Frontal cortex (tissue), 4 donors: ENCODE data around the gene DCAF7. TPM values are rescaled to one million over a fixed set of nuclear protein-coding genes. Genes with fewer than 3 reads are reported as not detected.

Experiments used
- DNase-seq, 2 donors: peaks; one replicate each; pipeline ENCODE4 v3.0.0; 2012; ENCODE audit warnings: low spot score in 2 of 2
- FAIRE-seq: peaks from 2 replicates; lab custom pipeline; 2012; peaks lifted over from hg19 to GRCh38; lab: Jason Lieb, UNC
- total RNA-seq: library from RNA; depleted of rRNA; stranded (reverse); fragments of >200 nt; gene quantifications from one replicate; pipeline ENCODE4 v1.2.3, GENCODE V29; 2014
- donor health status: control.
- donor health status: control.
- donor health status: control.

Gene DCAF7
- total RNA-seq = 26.1 TPM

DNA sequence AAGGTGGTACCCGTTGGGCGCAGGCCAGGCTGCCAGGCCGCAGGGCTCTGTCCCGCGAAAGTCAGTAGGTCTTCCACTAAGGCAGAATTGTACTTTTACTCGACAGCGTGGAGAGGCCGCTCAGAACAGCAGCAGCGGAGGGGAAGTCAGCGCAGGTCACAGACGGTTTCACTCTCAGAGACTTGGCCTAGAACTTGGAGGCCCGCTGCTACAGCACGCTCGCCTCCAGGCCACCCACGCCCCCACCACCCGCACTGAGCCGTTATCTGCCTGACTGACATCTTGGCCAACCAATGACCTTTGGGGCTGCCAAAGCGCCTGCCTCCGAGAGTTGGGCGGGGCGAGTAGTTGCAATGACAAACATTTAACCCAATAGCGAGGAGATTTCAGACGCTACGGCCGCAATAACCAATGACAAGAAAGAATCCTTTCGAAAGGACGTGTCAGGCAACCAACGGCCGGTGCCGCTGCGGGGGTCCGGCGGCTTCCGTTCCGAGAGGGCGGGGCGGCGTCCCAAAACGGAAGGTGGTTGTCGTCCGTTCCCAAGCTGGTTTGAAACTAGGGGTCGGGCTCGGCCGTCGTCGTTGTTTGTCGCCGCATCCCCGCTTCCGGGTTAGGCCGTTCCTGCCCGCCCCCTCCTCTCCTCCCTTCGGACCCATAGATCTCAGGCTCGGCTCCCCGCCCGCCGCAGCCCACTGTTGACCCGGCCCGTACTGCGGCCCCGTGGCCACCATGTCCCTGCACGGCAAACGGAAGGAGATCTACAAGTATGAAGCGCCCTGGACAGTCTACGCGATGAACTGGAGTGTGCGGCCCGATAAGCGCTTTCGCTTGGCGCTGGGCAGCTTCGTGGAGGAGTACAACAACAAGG lies at the start of gene DCAF7:
Gene DCAF7, plus strand, starts transcription at position 532 of the 871 bp plus-strand sequence. Its CDS starts 201 bp downstream, at position 733.
- FAIRE-seq (peak; percentile 96), DNase-seq (peak; percentile 96 to 99)

- no peak for FAIRE-seq
- no peak for DNase-seq
Observed at GRCh38 chr17:63500543-63501390, 49.5 kb upstream of the DCAF7 start.

GRCh38 chr17:63503341-63503705 lies 47.0 kb upstream of the DCAF7 start:
- FAIRE-seq (no peak), DNase-seq (no peak)

GRCh38 chr17:63504261-63504660 lies 46.0 kb upstream of the DCAF7 start:
- DNase-seq = no peak
- no peak for FAIRE-seq

- FAIRE-seq (no peak), DNase-seq (no peak)
Observed at GRCh38 chr17:63505341-63505740, 44.9 kb upstream of the DCAF7 start.

DNA sequence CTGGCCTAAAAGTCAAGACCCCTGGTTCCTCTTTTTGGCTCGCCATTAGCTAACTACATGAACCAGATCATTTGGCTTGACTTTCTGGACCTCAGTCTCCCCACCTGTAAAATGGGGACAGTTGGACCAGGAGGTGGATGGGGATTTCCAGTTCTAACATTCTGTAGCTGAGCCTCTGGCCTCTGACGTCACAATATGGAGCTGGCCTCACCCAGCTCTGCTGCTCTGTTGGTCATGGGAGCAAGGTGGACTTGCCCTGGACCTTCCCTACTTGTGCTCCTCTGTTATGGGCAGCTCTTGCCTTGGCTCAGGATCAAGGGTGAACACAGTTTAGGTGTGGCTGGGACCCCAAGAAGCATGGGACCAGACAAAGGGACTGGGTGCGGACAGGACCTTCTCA lies 43.6 kb upstream of the DCAF7 start:
- no peak for FAIRE-seq
- DNase-seq = no peak

- FAIRE-seq = no peak
- no peak for DNase-seq
Observed at GRCh38 chr17:63511331-63511730, 38.9 kb upstream of the DCAF7 start.

GRCh38 chr17:63512388-63512787 lies 37.9 kb upstream of the DCAF7 start:
- FAIRE-seq = no peak

GRCh38 chr17:63512896-63513644 lies 37.2 kb upstream of the DCAF7 start:
- DNase-seq = no peak

More at GRCh38 chr17:63512388-63512787, 37.9 kb upstream of the DCAF7 start:
- DNase-seq = no peak

DNA sequence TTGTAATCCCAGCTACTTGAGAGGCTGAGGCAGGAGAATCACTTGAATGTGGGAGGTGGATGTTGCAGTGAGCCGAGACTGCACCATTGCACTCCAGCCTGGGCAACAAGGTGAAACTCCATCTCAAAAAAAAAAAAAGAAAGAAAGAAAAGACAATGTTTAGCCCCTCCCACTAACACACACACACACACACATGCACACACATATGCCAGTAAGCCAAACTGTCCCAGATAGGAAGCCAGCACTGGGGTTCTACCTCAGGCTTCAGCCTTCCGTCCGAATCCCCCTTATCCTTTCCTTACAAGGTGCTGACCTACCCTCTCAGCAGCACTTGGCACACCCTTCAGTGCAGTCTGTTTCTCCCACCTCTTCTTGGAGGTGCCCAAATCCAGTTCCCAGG lies 35.8 kb upstream of the DCAF7 start:
- FAIRE-seq = no peak
- DNase-seq = no peak

More at GRCh38 chr17:63512896-63513644, 37.2 kb upstream of the DCAF7 start:
- no peak for FAIRE-seq

DNA sequence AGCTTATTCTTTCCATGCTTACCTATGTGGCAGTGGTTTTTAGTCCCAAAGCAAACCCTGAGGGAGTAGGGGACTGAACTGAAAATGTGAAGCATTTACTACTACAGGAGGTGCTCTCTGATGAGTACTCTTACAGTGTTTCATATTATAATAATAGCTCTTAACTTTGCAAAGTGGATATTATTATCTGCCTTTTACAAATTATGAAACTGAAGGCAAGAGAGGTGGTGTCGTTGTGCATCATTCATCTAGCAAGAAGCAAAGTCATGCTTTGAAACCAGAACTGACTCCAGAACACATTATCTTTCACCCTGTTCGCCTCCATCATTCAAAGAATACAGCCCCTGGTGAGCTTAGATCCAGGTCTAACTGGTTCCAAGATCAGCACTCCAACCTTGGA lies 35.3 kb upstream of the DCAF7 start:
- DNase-seq (no peak), FAIRE-seq (no peak)

DNA sequence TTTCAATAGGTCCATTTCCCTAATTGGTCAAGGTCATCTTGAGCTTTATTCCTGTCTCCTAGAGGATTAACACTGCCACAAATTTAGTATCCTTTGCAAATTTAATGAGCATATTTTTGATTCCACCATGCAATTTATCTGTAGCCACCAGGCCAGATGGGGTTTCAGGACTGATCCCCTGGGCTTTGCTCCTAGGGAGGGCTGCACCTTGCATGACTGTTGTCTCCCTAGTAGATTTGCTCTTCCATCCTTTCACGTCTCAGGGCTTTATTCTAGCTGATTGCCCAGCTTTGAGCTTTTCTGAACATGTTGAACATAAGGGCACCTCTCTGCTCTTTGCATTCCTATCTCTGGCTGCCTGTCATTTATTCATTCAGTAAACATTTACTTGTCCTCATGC lies 34.9 kb upstream of the DCAF7 start:
- DNase-seq (no peak), FAIRE-seq (no peak)

- FAIRE-seq (no peak), DNase-seq (no peak)
Observed at GRCh38 chr17:63516910-63517824, 33.1 kb upstream of the DCAF7 start.

DNA sequence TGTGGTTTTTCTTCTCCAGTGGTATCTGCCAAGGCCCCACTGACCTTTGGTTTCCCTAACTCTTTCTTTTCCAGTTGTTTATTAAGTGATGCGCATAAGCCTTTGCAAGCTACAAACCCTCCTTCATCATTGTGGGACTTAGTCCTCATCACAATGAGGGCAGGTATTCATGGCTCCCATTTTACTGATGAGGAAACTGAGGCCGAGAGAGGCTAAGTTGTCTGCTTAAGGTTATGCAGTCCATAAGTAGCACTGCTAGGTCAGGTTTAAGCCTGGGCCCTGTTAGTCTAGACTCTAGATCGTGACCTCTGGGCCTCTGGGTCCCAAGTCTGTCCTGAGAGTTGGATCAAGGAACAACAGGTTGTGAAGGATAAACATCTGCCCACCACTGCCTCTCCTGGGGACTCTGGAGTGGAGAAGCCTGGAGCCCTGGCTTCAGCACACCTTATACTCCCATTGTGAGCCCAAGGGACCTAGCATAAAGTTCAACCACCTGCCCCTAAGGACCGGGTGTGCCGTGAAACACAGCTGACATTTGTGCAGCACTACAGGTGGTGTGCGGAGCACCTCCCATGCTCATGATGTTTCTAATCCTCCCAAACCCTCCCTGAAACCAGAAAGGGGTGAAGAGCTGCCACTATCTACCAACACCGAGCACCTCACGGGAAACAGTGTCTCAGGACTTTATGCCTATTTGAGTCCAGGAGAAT lies 32.3 kb upstream of the DCAF7 start:
- DNase-seq = no peak
- no peak for FAIRE-seq

DNA sequence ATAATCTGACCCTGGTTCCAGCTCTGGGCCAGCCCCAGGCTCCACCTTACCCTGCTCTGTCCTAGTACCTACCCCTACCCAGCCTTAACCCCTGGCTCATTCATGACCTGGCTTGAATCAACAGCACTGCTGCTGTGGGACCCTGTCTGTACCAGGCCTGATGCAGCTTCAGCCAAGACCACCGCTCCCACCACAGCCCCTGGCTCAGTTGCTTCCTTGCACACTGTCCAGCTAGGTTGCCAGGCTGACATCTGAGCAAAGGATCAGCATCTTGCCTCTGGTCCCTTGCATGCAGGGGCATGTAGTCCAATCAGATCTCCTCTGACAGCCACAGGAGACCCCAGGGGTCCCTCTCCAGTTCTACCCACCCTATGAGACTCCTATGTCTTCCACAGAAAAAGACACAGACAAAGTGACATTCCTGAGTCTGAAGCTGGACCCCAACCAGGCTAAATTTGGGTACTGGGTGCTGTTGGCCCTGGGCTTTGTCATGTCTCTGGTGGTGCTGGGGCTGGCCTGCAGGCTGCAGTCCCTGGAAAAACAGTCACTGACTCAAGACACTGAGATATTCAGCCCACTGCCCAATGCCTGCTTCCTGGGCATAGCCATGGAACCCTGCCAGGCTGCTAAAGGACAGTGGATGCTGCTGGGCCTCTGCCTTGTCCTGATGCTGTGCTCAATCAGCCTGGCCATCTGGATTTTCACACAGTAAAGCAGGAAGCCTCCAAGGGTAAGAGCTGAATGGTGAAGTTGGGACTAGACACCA lies 31.0 kb upstream of the DCAF7 start:
- DNase-seq (no peak), FAIRE-seq (no peak)

- FAIRE-seq (no peak), DNase-seq (no peak)
Observed at GRCh38 chr17:63519972-63520882, 30.1 kb upstream of the DCAF7 start.
